HUES48 (cell line): ENCODE measurements around the gene LIFR.
"Not testable (repeated sequence)": the region's sequence is repeated elsewhere in the genome, so short reads cannot be mapped to it uniquely, and the experiment has no call there.

Experiments used
- H3K27ac ChIP-seq: one replicate; pipeline ENCODE4 v1.7.0; 2013; ENCODE audit warnings: low read depth, low read length, inconsistent platforms
- H3K27me3 ChIP-seq: 2 replicates; pipeline ENCODE4 v1.6.1; 2013; ENCODE audit warnings: mild to moderate bottlenecking, low read length; ENCODE audit not compliant: control insufficient read depth, insufficient read depth
- H3K36me3 ChIP-seq: 2 replicates; pipeline ENCODE4 v1.6.1; 2013; ENCODE audit warnings: low read length; ENCODE audit not compliant: control insufficient read depth, insufficient read depth
- H3K4me1 ChIP-seq: 2 replicates; pipeline ENCODE4 v1.6.1; 2013; ENCODE audit warnings: mild to moderate bottlenecking, low read length; ENCODE audit not compliant: control insufficient read depth, insufficient read depth
- H3K4me3 ChIP-seq: 2 replicates; pipeline ENCODE4 v1.5.1; 2013; ENCODE audit warnings: mild to moderate bottlenecking, low read depth, low read length
- H3K9ac ChIP-seq: 2 replicates; pipeline ENCODE4 v1.6.1; 2013; ENCODE audit warnings: mild to moderate bottlenecking, low read depth, low read length, moderate library complexity
- H3K9me3 ChIP-seq: 2 replicates; pipeline ENCODE4 v1.6.1; 2013; ENCODE audit warnings: low read length; ENCODE audit not compliant: control insufficient read depth, insufficient read depth

Gene LIFR

DNA sequence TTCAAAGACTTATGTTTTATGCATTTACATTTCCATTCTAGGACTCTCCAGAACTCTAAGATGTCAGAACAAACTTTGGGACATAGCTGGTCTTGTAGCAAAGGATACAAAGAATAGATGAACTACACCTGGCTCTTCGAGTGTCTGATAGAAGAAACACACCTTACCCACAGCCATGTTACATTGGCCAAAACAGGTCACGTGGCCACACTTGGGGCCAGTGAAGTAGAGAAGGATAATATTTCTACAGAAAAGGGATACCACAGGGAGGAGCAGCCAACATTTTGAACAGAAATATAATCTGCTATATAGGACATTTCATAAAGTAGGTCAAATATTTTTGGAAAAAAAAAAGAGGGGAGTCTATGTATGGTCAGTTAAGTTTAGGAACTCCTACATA lies 22.7 kb upstream of the LIFR start:
- no peak overlapping the region for H3K27ac ChIP-seq
- no peak overlapping the region for H3K9ac ChIP-seq
- no peaks in the 10 kb centered on the region for H3K27me3 ChIP-seq
- no peaks in the 10 kb centered on the region for H3K36me3 ChIP-seq
- H3K4me1 ChIP-seq = no peaks in the 10 kb centered on the region
- H3K4me3 ChIP-seq = no peak overlapping the region
- H3K9me3 ChIP-seq = no peaks in the 10 kb centered on the region

DNA sequence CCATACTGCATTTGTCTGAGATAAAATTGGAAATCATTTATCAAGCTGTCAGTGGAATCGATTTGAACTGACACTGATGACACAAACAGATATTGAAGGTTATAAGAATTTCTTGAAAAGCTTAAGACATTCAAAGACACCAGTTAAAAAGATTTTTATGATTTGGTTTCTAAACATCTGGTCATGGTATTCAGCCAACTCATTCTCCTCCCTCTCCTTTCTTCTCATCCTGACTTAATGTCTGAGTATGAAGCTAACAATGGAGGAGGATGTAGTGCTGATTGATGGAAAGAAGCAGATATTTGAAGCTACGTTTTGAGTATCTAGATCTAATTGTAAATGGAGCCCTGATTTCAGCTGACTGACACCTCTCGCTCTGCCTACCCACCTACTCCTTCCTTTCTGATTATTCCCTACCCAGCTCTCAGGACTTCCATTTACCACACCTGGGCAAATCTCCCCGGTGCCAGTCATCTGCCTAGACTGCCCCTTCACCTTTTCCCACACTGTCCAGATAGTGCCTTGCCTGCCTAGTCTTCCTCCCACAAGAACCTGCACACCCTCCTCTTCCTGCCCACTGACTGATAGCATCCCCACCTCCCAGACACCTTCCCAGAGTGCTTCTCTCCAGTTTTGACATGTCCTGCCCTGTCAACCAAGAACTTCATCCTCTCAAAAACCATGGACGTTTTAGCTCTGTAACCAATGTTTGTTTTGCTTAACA lies 20.7 kb upstream of the LIFR start:
- no peaks in the 10 kb centered on the region for H3K9me3 ChIP-seq
- H3K36me3 ChIP-seq = no peaks in the 10 kb centered on the region
- H3K9ac ChIP-seq = no peak overlapping the region
- H3K27ac ChIP-seq = no peak overlapping the region
- H3K27me3 ChIP-seq = no peaks in the 10 kb centered on the region
- H3K4me3 ChIP-seq = no peak overlapping the region
- no peaks in the 10 kb centered on the region for H3K4me1 ChIP-seq

- Histone ChIP-seq H3K36me3 (no peaks in the 10 kb centered on the region), H3K4me1 (no peaks in the 10 kb centered on the region), H3K9me3 (no peaks in the 10 kb centered on the region), H3K4me3 (no peak overlapping the region), H3K27ac (no peak overlapping the region), H3K9ac (no peak overlapping the region), H3K27me3 (no peaks in the 10 kb centered on the region)
Measured at GRCh38 chr5:38576442-38576841, 20.0 kb upstream of the LIFR start.

GRCh38 chr5:38575476-38575875 lies 19.0 kb upstream of the LIFR start:
- no peaks in the 10 kb centered on the region for H3K4me1 ChIP-seq
- no peak overlapping the region for H3K27ac ChIP-seq
- H3K4me3 ChIP-seq = no peak overlapping the region
- no peaks in the 10 kb centered on the region for H3K27me3 ChIP-seq
- no peaks in the 10 kb centered on the region for H3K9me3 ChIP-seq
- H3K9ac ChIP-seq = no peak overlapping the region
- H3K36me3 ChIP-seq = no peaks in the 10 kb centered on the region

GRCh38 chr5:38574009-38574408 lies 17.6 kb upstream of the LIFR start:
- H3K27me3 ChIP-seq = no peaks in the 10 kb centered on the region
- H3K36me3 ChIP-seq = no peaks in the 10 kb centered on the region
- no peaks in the 10 kb centered on the region for H3K9me3 ChIP-seq
- no peaks in the 10 kb centered on the region for H3K4me1 ChIP-seq
- no peak overlapping the region for H3K27ac ChIP-seq
- no peak overlapping the region for H3K4me3 ChIP-seq
- no peak overlapping the region for H3K9ac ChIP-seq

DNA sequence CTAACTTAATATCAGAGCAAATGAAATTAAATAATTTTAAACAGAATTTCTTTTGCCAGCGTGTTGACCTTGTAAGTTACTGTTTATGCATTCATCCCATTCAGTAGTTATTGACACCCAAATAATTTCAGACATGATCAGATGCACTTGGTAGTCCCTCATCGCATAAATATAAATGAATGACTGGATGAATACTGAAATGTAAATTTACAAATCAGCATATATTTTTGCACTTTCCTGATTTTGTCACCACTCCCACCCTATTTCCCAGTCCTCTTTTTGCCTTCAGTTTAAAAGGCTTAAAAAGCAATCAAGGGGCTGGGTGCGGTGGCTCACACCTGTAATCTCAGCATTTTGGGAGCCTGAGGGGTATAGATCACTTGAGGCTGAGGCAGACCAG lies 17.1 kb upstream of the LIFR start:
- Histone ChIP-seq H3K4me3 (no peak overlapping the region), H3K27me3 (no peaks in the 10 kb centered on the region), H3K36me3 (no peaks in the 10 kb centered on the region), H3K27ac (no peak overlapping the region), H3K9me3 (no peaks in the 10 kb centered on the region), H3K9ac (no peak overlapping the region), H3K4me1 (no peaks in the 10 kb centered on the region)

DNA sequence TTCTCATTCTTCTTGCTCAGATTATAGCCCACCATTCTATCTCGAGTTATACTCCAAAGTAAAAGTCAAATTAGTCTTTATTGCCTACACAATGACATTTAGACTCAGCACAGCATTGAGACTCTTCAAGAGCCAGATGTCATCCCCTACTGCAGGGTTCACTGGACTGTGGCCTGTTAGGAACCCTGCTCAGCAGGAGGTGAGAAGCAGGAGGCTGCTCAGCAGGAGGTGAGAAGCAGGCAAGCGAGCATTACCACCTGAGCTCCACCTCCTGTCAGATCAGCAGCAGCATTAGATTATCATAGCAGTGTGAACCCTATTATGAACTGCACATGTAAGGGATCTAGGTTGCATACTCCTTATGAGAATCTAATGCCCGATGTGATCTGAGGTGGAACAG lies 12.7 kb upstream of the LIFR start:
- no peaks in the 10 kb centered on the region for H3K9me3 ChIP-seq
- no peak overlapping the region for H3K27ac ChIP-seq
- no peak overlapping the region for H3K9ac ChIP-seq
- no peak overlapping the region for H3K4me3 ChIP-seq
- no peaks in the 10 kb centered on the region for H3K4me1 ChIP-seq
- H3K27me3 ChIP-seq = no peaks in the 10 kb centered on the region
- no peaks in the 10 kb centered on the region for H3K36me3 ChIP-seq

DNA sequence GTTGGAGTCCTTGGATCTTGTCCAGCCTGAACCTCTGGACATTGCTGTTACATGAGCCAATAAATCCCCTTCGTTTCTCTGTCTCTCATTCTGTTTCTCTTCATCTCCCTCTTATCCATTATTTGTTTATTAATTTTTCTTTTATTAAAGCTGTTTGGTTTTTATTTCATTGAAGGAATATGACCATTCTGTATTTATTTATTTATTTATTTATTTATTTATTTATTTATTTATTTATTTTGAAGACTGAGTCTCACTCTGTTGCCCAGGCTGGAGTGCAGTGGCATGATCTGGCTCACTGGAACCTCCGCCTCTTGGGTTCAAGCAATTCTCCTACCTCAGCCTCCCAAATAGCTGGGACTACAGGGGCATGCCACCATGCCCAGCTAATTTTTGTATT lies 10.9 kb upstream of the LIFR start:
- H3K4me1 ChIP-seq, H3K27me3 ChIP-seq, H3K9me3 ChIP-seq, H3K9ac ChIP-seq, H3K4me3 ChIP-seq, H3K36me3 ChIP-seq, H3K27ac ChIP-seq: not testable (repeated sequence)

- H3K4me1 ChIP-seq = no peaks in the 10 kb centered on the region
- H3K9ac ChIP-seq = no peak overlapping the region
- no peaks in the 10 kb centered on the region for H3K36me3 ChIP-seq
- no peaks in the 10 kb centered on the region for H3K9me3 ChIP-seq
- no peaks in the 10 kb centered on the region for H3K27me3 ChIP-seq
- H3K27ac ChIP-seq = no peak overlapping the region
- H3K4me3 ChIP-seq = no peak overlapping the region
Measured at GRCh38 chr5:38563624-38564023, 7.2 kb upstream of the LIFR start.

- no peak overlapping the region for H3K9ac ChIP-seq
- no peaks in the 10 kb centered on the region for H3K9me3 ChIP-seq
- H3K27ac ChIP-seq = no peak overlapping the region
- peaks cover 2% of the 10 kb centered on the region for H3K4me1 ChIP-seq
- H3K4me3 ChIP-seq = no peak overlapping the region
- no peaks in the 10 kb centered on the region for H3K36me3 ChIP-seq
- H3K27me3 ChIP-seq = no peaks in the 10 kb centered on the region
Measured at GRCh38 chr5:38562444-38563210, 6.2 kb upstream of the LIFR start.

GRCh38 chr5:38559428-38559827 lies 3.0 kb upstream of the LIFR start:
- peaks cover 14% of the 10 kb centered on the region for H3K4me1 ChIP-seq
- no peak overlapping the region for H3K9ac ChIP-seq
- H3K4me3 ChIP-seq = no peak overlapping the region
- no peak overlapping the region for H3K27ac ChIP-seq
- peaks cover 11% of the 10 kb centered on the region; the same call in 1 of the 2 replicates for H3K27me3 ChIP-seq
- H3K36me3 ChIP-seq = no peaks in the 10 kb centered on the region
- H3K9me3 ChIP-seq = no peaks in the 10 kb centered on the region
